HG03135 (cell line): ENCODE data around the gene UBTD2.

Source experiments
- ATAC-seq: cut with Tn5 transposase; IDR thresholded peaks from one replicate; pipeline ENCODE4 v1.9.1; 2021; ENCODE audit warnings: mild to moderate bottlenecking, moderate library complexity; ENCODE audit not compliant: unreplicated experiment

The UBTD2 gene

DNA sequence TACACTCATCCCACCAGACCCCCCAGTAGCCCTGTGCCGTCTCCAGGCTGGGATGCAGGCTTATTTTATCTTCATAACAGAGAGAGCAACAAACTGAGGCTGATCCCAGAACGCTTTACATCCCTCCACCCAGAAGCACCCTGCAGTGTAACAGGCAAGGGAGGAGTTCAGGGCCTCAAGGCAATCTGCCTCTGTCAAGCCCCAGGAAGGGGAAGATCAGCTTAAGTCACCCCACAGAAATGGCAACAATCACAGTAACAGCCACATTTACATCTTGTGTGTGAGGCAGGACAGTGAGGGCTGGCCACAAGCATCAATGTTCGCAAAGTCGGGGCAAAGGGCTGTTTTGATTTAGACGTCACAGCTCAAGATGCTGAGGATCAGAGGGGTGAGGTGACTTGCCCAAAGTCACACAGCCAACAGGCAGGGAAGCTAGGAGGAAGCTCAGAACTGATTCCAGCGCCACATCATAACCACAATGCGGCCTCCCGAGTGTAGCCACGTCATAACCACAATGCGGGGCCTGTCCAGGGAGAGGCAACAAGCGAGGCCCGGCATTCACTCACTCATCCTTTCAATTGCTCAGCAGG lies 109.9 kb downstream of the UBTD2 start:
- no peak for ATAC-seq

GRCh38 chr5:172172912-172173563 lies 110.5 kb downstream of the UBTD2 start:
- ATAC-seq = no peak

DNA sequence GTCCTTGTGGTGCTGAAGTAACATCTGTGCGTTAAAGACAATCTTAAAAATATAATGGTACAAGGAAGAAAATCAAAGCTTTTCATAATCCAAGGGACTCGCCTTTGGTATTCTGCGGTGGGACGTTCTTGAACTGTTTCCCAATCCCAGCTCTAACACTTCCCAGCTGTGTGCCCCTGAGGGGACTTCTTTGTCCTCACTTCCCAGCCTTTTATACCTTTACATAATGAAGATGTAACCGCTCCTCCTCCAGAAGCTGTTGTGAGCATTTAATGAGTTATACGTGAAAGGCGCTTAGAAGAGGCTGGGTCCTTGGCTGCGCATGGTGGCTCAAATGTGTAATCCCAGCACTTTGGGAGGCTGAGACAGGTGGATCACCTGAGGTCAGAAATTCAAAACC lies 112.4 kb downstream of the UBTD2 start:
- no peak for ATAC-seq

DNA sequence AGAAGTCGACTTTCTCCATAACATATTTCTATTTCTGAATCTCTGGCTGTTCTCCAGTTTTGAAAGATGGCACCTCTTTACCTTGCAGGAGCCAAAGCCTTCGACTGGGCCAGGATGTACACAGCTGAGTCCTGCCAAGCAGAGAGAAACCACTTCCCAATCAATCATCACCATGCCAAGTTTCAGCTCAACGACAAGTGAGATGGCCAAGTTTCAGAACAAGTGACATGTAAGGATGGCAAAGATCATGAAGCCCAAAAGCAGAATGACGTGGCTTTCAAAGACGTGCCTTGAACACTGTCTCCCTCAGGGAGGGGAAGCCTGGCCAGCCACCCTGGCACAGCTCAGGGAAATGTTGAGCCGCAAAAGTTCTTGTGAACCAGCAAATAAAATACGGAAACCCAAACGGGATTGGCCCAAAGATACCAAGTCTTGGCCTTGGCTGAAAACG lies 113.3 kb downstream of the UBTD2 start:
- no peak for ATAC-seq

GRCh38 chr5:172169216-172169615 lies 114.3 kb downstream of the UBTD2 start:
- ATAC-seq = no peak

DNA sequence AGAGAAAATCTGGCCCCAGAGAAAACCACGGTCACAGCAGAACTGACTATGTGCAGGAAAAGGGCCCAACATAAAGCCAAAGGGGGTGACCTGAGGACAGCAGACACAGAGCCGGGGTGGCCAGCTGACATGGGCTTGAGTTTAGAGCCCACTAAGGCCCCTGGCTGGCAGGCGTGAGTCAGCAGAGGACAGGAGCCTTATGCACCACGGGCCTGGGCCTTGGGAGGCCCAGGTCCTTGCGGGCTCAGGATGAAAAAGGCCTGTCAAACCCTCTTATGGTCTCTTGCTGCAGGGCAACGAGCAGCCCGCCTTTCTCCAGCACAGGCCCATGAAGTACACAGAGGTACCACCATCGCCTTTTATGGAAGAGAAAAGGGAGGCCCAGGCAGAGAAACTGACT lies 115.3 kb downstream of the UBTD2 start:
- ATAC-seq = no peak

- ATAC-seq = no peak
Observed at GRCh38 chr5:172167895-172168294, 115.7 kb downstream of the UBTD2 start.

DNA sequence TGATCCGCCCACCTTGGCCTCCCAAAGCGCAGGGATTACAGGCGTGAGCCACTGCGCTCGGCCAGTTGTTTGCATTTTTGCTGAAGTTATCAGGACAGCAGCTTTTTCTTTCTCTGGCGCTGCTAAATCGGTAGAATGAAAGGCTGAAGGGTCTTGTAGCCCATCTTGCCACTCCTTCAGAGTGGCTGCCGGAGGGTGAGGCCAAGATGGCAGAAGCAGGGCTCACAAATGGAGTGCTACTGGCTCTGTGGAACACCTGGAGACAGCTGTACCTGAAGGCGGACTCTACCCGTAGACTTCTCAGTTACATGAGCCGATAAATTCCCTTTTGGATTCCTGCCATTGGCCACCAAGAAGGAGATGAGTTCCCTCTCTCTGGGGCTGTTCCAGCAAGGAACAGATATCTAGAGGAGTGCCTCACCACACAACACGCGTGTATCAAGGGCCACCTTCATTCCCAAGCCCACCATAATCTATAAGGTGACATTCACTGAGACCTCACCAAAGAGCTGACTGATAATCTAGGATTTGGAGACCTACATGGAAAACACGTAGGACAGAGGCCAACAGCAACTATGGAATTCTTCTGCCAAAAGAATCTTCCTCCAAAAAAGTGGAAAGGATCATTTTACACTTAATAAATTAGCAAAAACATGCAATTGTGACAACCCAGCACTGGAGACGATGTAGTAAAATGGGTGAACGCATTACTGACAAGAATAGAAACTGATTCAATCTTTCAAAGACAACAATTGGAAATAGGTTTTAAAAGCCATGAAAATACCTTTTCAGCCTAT lies 117.3 kb downstream of the UBTD2 start:
- ATAC-seq = no peak

DNA sequence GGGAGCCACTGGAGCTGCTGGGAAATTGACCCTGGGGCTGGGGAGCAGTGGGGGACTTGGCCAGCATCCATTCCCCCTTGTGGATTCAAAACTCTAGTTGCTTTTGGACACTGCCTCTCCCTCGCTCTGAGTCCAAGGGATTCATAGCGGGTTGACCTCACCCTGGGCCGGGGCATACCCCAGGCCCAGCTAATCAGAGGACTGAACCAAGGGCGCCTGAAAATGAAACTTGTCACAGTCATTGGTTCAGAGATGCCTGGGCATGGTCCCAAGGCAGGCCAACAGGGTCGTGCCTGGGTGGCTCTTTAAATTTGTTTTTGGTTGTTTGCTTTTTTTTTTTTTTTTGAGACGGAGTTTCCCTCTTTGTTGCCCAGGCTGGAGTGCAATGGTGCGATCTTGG lies 118.1 kb downstream of the UBTD2 start:
- no peak for ATAC-seq

DNA sequence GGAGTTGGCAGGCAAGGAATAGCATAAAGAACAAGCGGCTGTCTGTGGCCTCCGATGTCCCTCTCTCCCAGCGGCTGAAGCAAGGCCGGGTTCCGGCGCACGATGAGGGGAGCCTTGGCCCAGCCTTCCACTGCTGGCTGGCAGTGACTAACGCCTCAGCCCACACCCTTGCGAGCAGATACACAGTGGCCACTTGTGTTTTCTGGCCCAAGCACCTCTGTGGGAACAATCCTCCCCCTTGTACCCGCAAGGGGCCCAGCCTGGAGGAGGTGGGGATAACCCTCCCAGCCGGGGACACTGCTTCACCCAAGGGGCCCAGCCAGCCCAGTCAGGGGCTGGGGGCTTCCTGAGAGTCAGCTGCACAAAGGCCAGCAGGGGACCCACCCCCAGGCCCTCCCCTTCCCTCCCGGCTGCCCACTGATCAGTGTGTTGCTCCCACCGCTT lies 118.8 kb downstream of the UBTD2 start:
- no peak for ATAC-seq

GRCh38 chr5:172163346-172163745 lies 120.2 kb downstream of the UBTD2 start:
- ATAC-seq = no peak

DNA sequence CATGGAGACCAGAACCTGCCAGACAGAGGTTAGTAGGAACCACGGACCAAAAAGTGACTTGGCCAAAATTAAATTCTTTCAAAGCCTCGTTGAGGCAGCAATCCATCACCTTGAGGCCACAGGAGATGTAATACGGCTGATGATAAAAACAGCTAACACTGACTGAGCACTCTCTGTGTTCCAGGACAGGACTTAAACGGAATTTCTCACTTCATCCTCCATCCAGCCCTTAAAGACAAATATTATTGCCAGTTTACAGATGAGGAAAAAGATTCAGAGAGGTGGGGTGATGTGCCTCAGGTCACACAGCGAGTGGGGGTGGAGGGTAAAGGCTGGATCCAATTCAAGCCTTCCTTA lies 120.6 kb downstream of the UBTD2 start:
- no peak for ATAC-seq

DNA sequence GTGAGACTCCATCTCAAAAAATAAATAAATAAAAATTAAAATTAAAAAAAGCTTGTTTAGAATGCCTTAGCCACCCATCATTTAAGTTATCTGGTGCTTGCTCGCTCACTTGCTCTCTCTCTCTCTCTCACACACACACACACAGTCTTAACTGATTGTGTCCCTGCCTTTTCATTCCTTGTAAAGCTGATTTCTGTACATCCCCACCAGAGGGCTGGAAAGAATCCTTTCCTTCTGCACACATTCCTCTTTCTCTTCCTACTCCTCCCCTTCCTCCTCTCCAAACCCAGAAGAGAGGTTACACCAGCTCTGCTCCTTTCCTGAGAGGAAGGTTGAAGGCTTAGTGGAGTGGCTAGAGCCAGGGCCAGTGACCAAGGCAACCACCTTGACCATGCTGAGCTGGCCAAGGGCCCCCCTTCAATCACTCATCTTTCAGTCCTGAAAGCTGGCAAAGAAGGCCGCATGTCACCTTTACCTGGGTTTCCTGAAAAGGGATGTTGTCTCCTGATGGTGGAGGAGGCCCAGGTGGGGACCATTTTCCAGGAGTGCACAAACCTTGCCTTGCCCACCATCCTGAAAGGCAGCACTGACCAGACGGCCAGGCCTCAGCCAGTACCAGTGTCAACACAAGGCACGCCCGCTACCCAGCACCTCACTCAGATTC lies 121.1 kb downstream of the UBTD2 start:
- no peak for ATAC-seq

DNA sequence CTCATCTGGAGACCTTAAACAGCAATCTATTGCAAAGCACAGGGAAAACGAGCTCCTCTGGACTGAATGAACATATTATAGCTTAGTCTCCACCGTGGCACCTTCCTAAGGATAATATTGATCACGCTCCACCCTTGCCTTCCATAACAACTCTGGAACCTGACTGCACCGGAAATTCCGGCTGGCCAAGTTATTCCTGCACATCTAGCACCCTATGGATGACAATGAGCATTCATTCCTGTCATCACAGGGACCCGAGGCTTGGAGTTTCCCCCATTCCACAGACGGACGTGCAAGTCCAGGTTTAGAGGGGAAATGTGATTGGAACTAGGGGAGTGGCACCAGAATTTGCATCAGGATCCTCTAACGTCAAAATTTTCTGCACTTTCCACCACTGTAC lies 123.1 kb downstream of the UBTD2 start:
- ATAC-seq = no peak
